A549 (cell line): ENCODE results near the gene GCAT. TPM values are rescaled to one million over a fixed set of nuclear protein-coding genes. Genes with fewer than 3 reads are reported as not detected.

Experiments
- ATAC-seq, 2 experiments: fragments of 200-7000 bp in 1 of 2; fragments of >200 bp in 1 of 2; cut with Nextera tagmentation in 1 of 2; cut with Tn5 transposase in 1 of 2; 3 replicates each; pipeline versions ENCODE4 v1.8.0 to v1.9.1; 2018 to 2020; ENCODE audit warnings: mild to moderate bottlenecking in 1 of 2, moderate library complexity in 1 of 2
- CTCF ChIA-PET: fragments of 300-600 bp; sonication (Branson Sonifier 250); formaldehyde crosslinking; extraction: SDS; loops from one replicate; lab custom pipeline; 2021; ENCODE audit warnings: antibody characterized with exemption, inconsistent platforms; lab: Yijun Ruan, JAX
- POLR2A ChIA-PET: fragments of 350-600 bp; formaldehyde crosslinking; extraction: SDS; loops from one replicate; lab custom pipeline; 2021; ENCODE audit warnings: antibody characterized with exemption, inconsistent platforms; lab: Yijun Ruan, JAX
- DNase-seq, 2 experiments: peaks; one replicate each; pipeline versions ENCODE4 v3.0.0 to v3.0.0-alpha.2; 2011 to 2016; ENCODE audit warnings: low read depth in 1 of 2, low spot score in 1 of 2
- FAIRE-seq: peaks from 2 replicates; lab custom pipeline; 2011; peaks lifted over from hg19 to GRCh38; lab: Jason Lieb, UNC
- H3K27ac ChIP-seq, 2 experiments: fragments of >200 bp; sonication (Bioruptor Twin); formaldehyde crosslinking; 3 replicates each; pipeline ENCODE4 v1.5.1; 2016 to 2017
- H3K4me1 ChIP-seq: fragments of >200 bp; sonication (Bioruptor Twin); formaldehyde crosslinking; 3 replicates; pipeline ENCODE4 v1.6.1; 2016
- H3K4me2 ChIP-seq: fragments of >200 bp; sonication (Bioruptor Twin); formaldehyde crosslinking; 3 replicates; pipeline ENCODE4 v1.6.1; 2016
- H3K4me3 ChIP-seq: fragments of >200 bp; sonication (Bioruptor Twin); formaldehyde crosslinking; 3 replicates; pipeline ENCODE4 v1.5.1; 2016
- H3K9me3 ChIP-seq: fragments of >200 bp; sonication (Bioruptor Twin); formaldehyde crosslinking; 3 replicates; pipeline ENCODE4 v1.6.1; 2016
- ATOH8 ChIP-seq: fragments of 250-450 bp; sonication (Bioruptor Pico); IDR thresholded peaks from 2 replicates; pipeline ENCODE4 v1.5.0; 2020; ENCODE audit warnings: low read depth, mild to moderate bottlenecking, moderate library complexity
- BCL3 ChIP-seq: fragments of >200 bp; sonication (Bioruptor Twin); formaldehyde crosslinking; IDR thresholded peaks from 3 replicates; pipeline ENCODE4 v1.6.1; 2016
- CBX2 ChIP-seq: fragments of 200-600 bp; sonication (generic); IDR thresholded peaks from 2 replicates; pipeline ENCODE4 v1.6.1; 2016; ENCODE audit warnings: low read depth, mild to moderate bottlenecking, borderline replicate concordance
- CBX8 ChIP-seq: fragments of 200-600 bp; sonication (generic); IDR thresholded peaks from 2 replicates; pipeline ENCODE4 v1.6.1; 2016
- E2F6 ChIP-seq: IDR thresholded peaks from 2 replicates; pipeline ENCODE4 v1.6.1; 2012; ENCODE audit warnings: low read depth, borderline replicate concordance
- EHF ChIP-seq: fragments of 250-450 bp; sonication (Bioruptor Pico); IDR thresholded peaks from 2 replicates; pipeline ENCODE4 v1.5.0; 2020; ENCODE audit warnings: mild to moderate bottlenecking
- EP300 ChIP-seq, 2 experiments: fragments of >200 bp; sonication (Bioruptor Twin); formaldehyde crosslinking; IDR thresholded peaks; 2 replicates in 1 of 2; 3 replicates in 1 of 2; pipeline ENCODE4 v1.6.1; 2016 to 2017
- FOSB ChIP-seq: fragments of 250-450 bp; sonication (Bioruptor Pico); IDR thresholded peaks from 2 replicates; pipeline ENCODE4 v1.5.0; 2020; ENCODE audit warnings: mild to moderate bottlenecking, moderate library complexity
- FOSL2 ChIP-seq, 2 experiments: fragments of 450-650 bp in 1 of 2; fragments of >200 bp in 1 of 2; sonication (Bioruptor Twin) in 1 of 2; formaldehyde crosslinking; IDR thresholded peaks; 2 replicates each; pipeline versions ENCODE4 v1.5.0 to v1.6.1; 2016 to 2020; ENCODE audit warnings: mild to moderate bottlenecking in 1 of 2, moderate library complexity in 1 of 2
- FOXS1 ChIP-seq: fragments of 250-450 bp; sonication (Bioruptor Pico); IDR thresholded peaks from 2 replicates; pipeline ENCODE4 v1.5.0; 2020; ENCODE audit warnings: mild to moderate bottlenecking, moderate library complexity
- GATA3 ChIP-seq: IDR thresholded peaks from 2 replicates; pipeline ENCODE4 v1.6.1; 2012; ENCODE audit warnings: borderline replicate concordance
- HDAC2 ChIP-seq: fragments of 200-600 bp; sonication (generic); IDR thresholded peaks from 2 replicates; pipeline ENCODE4 v1.6.1; 2016
- HEYL ChIP-seq: fragments of 250-450 bp; sonication (Bioruptor Pico); IDR thresholded peaks from 2 replicates; pipeline ENCODE4 v1.8.0; 2021; ENCODE audit warnings: mild to moderate bottlenecking, moderate library complexity
- HOXA7 ChIP-seq: fragments of 250-450 bp; sonication (Bioruptor Pico); IDR thresholded peaks from 2 replicates; pipeline ENCODE4 v1.5.0; 2020; ENCODE audit warnings: mild to moderate bottlenecking, moderate library complexity
- JUN ChIP-seq, 2 experiments: fragments of >200 bp; sonication (Bioruptor Twin); formaldehyde crosslinking; IDR thresholded peaks; 2 replicates in 1 of 2; 3 replicates in 1 of 2; pipeline ENCODE4 v1.6.1; 2016 to 2017
- KDM1A ChIP-seq: fragments of 200-600 bp; sonication (generic); IDR thresholded peaks from 2 replicates; pipeline ENCODE4 v1.6.1; 2016; ENCODE audit warnings: low read depth, mild to moderate bottlenecking
- MAFK ChIP-seq: fragments of 450-650 bp; IDR thresholded peaks from 2 replicates; pipeline ENCODE4 v1.6.1; 2014; ENCODE audit not compliant: partially characterized antibody
- MAX ChIP-seq: IDR thresholded peaks from 2 replicates; pipeline ENCODE4 v1.6.1; 2012
- MYC ChIP-seq: IDR thresholded peaks from 2 replicates; pipeline ENCODE4 v1.6.1; 2012; ENCODE audit warnings: mild to moderate bottlenecking, inconsistent platforms, low read length, improper control_type of control experiment, borderline replicate concordance
- NFE2L2 ChIP-seq: fragments of 150-350 bp; conservative IDR thresholded peaks from 2 replicates; pipeline ENCODE4 v1.6.1; 2014; ENCODE audit warnings: low read length
- NPAS2 ChIP-seq: fragments of 250-450 bp; sonication (Bioruptor Pico); IDR thresholded peaks from 2 replicates; pipeline ENCODE4 v1.8.0; 2022; ENCODE audit warnings: mild to moderate bottlenecking, moderate library complexity, borderline replicate concordance
- NR3C1 ChIP-seq: fragments of >200 bp; sonication (Bioruptor Twin); formaldehyde crosslinking; IDR thresholded peaks from 3 replicates; pipeline ENCODE4 v1.6.1; 2017
- PHF8 ChIP-seq: fragments of 200-600 bp; sonication (generic); IDR thresholded peaks from 2 replicates; pipeline ENCODE4 v1.6.1; 2016; ENCODE audit warnings: low read depth, mild to moderate bottlenecking, antibody characterized with exemption, moderate library complexity, borderline replicate concordance
- POLR2A ChIP-seq: IDR thresholded peaks from 2 replicates; pipeline ENCODE4 v1.6.1; 2012; ENCODE audit warnings: mild to moderate bottlenecking, low read length
- POLR2AphosphoS2 ChIP-seq: conservative IDR thresholded peaks from 2 replicates; pipeline ENCODE4 v1.6.1; 2012; ENCODE audit warnings: low read length, improper control_type of control experiment, inconsistent platforms
- RAD21 ChIP-seq, 2 experiments: fragments of >200 bp in 1 of 2; sonication (Bioruptor Twin) in 1 of 2; formaldehyde crosslinking in 1 of 2; IDR thresholded peaks in 1 of 2; conservative IDR thresholded peaks in 1 of 2; 2 replicates in 1 of 2; 3 replicates in 1 of 2; pipeline ENCODE4 v1.6.1; 2012 to 2018; ENCODE audit warnings: inconsistent platforms in 1 of 2
- RARB ChIP-seq: fragments of 250-450 bp; sonication (Bioruptor Pico); IDR thresholded peaks from 2 replicates; pipeline ENCODE4 v1.8.0; 2021; ENCODE audit warnings: mild to moderate bottlenecking, moderate library complexity
- RCOR1 ChIP-seq: fragments of 150-350 bp; IDR thresholded peaks from 2 replicates; pipeline ENCODE4 v1.6.1; 2014; ENCODE audit warnings: antibody characterized with exemption, low read length, low read depth
- REST ChIP-seq: fragments of 200-600 bp; sonication (generic); IDR thresholded peaks from 2 replicates; pipeline ENCODE4 v1.6.1; 2016; ENCODE audit warnings: antibody characterized with exemption, mild to moderate bottlenecking, moderate library complexity
- RNF2 ChIP-seq: fragments of 200-600 bp; sonication (generic); IDR thresholded peaks from 2 replicates; pipeline ENCODE4 v1.6.1; 2016; ENCODE audit warnings: low read depth, mild to moderate bottlenecking, antibody characterized with exemption, moderate library complexity, borderline replicate concordance
- SREBF2 ChIP-seq: fragments of 450-650 bp; IDR thresholded peaks from 2 replicates; pipeline ENCODE4 v1.6.1; 2014; ENCODE audit warnings: mild to moderate bottlenecking, moderate library complexity
- TFCP2L1 ChIP-seq: fragments of 250-450 bp; sonication (Bioruptor Pico); IDR thresholded peaks from 2 replicates; pipeline ENCODE4 v1.5.0; 2021; ENCODE audit warnings: mild to moderate bottlenecking
- USF2 ChIP-seq: fragments of 450-650 bp; IDR thresholded peaks from 2 replicates; pipeline ENCODE4 v1.6.1; 2014; ENCODE audit warnings: antibody characterized with exemption
- ZC3H11A ChIP-seq: fragments of 450-650 bp; IDR thresholded peaks from 2 replicates; pipeline ENCODE4 v1.6.1; 2014; ENCODE audit warnings: antibody characterized with exemption, mild to moderate bottlenecking
- ZFP36 ChIP-seq: fragments of 450-650 bp; IDR thresholded peaks from 2 replicates; pipeline ENCODE4 v1.6.1; 2014; ENCODE audit warnings: borderline replicate concordance; ENCODE audit not compliant: partially characterized antibody
- ZSCAN20 ChIP-seq: fragments of 250-450 bp; sonication (Bioruptor Pico); IDR thresholded peaks from 2 replicates; pipeline ENCODE4 v1.8.0; 2022; ENCODE audit warnings: mild to moderate bottlenecking, moderate library complexity
- WGBS: methylation state at CpG from one replicate; pipeline ENCODE4 v1.1.6; 2017; ENCODE audit errors: missing lambda C conversion rate; 5-methylcytosine and 5-hydroxymethylcytosine counted together
- polyA plus RNA-seq, 4 experiments: library from polyadenylated mRNA; depleted of rRNA in 3 of 4; stranded (reverse); fragments of >200 nt; fragmentation: RNase III in 1 of 4; extraction: RNeasy Plus Mini Kit Qiagen cat#74134 plus additional on column Dnase treatment in 1 of 4; gene quantifications; 2 replicates in 3 of 4; 3 replicates in 1 of 4; pipeline ENCODE4 v1.2.3, GENCODE V29; 2011 to 2017

The GCAT gene
- polyA plus RNA-seq, 2 of the 4 experiments (the other 2 are of a cell fraction) = 1.2 to 2.1 TPM

- Histone ChIP-seq H3K4me2 (peak within 1 kb of the TSS; percentile 98), H3K4me3 (peak within 1 kb of the TSS; percentile 86), H3K9me3 (no peaks in the 10 kb centered on the region), H3K4me1 (peaks cover 11% of the 10 kb centered on the region; the same call in 2 of the 3 replicates), H3K27ac (peak within 1 kb of the TSS; percentile 93 to 94)
- FAIRE-seq = no peak
- peak; percentile 92 to 95 for ATAC-seq
- peak; percentile 90 for DNase-seq
- 3% methylated on average over 26 of the region's 49 CpGs for WGBS
- POLR2A ChIA-PET = no interaction called here
- CTCF ChIA-PET = interaction anchor here (4.7 kb wide), 1 partner anchor 14 kb away, joined by 46 read pairs; no protein-coding TSS in a partner anchor
- TF ChIP-seq HOXA7 (CRISPR knock-in tag) (no peak), EHF (no peak), RCOR1 (no peak), ATOH8 (CRISPR knock-in tag) (no peak), BCL3 (peak; percentile 84; the same call in 2 of the 3 replicates), FOSL2 (IDR thresholded peaks at IDR 0.05) (no peak), FOSL2 (CRISPR knock-in tag; IDR thresholded peaks at IDR 0.05) (no peak), HDAC2 (no peak), ZC3H11A (no peak), RARB (CRISPR knock-in tag) (no peak), E2F6 (peak; percentile 69; the same call in 1 of the 2 replicates), RAD21 (conservative IDR thresholded peaks at IDR 0.05 in 1 of 2, IDR thresholded peaks at IDR 0.05 in 1 of 2) (no peak), MAFK (no peak), ZFP36 (no peak), MAX (peak; percentile 82), MYC (0 out of 2 replicates have a peak, but pooled peaks have one; percentile 8), FOSB (CRISPR knock-in tag) (no peak), NR3C1 (no peak), POLR2AphosphoS2 (no peak), CBX2 (no peak), HEYL (CRISPR knock-in tag) (no peak), FOXS1 (CRISPR knock-in tag) (no peak), SREBF2 (no peak), JUN (IDR thresholded peaks at IDR 0.05) (peak in 1 of 2 experiments; percentile 90; a peak in 3 of 5 replicates), NFE2L2 (no peak), TFCP2L1 (CRISPR knock-in tag) (no peak), KDM1A (no peak), REST (no peak), PHF8 (0 out of 2 replicates have a peak, but pooled peaks have one; percentile 45), USF2 (no peak), NPAS2 (CRISPR knock-in tag) (no peak), EP300 (IDR thresholded peaks at IDR 0.05) (no peak), ZSCAN20 (CRISPR knock-in tag) (no peak), CBX8 (no peak), RNF2 (no peak), GATA3 (no peak), POLR2A (peak; percentile 69)
Observed at GRCh38 chr22:37849089-37849751, 41.5 kb downstream of the GCAT start, which contains the start of gene EIF3L. EIF3L (plus strand) TSS chr22:37849419; CDS start chr22:37849450, 31 bp downstream.
